Retina (tissue), 1 donor: Measurements from ENCODE around the gene MORN4.
A peak's percentile ranks its signal among the peaks of the same experiment; 100 is the strongest.
"Not testable (repeated sequence)": the region's sequence is repeated elsewhere in the genome, so short reads cannot be mapped to it uniquely, and the experiment has no call there.

Experiments
- DNase-seq: peaks from one replicate; pipeline ENCODE4 v3.0.0-alpha.2; 2016

MORN4 gene

DNA sequence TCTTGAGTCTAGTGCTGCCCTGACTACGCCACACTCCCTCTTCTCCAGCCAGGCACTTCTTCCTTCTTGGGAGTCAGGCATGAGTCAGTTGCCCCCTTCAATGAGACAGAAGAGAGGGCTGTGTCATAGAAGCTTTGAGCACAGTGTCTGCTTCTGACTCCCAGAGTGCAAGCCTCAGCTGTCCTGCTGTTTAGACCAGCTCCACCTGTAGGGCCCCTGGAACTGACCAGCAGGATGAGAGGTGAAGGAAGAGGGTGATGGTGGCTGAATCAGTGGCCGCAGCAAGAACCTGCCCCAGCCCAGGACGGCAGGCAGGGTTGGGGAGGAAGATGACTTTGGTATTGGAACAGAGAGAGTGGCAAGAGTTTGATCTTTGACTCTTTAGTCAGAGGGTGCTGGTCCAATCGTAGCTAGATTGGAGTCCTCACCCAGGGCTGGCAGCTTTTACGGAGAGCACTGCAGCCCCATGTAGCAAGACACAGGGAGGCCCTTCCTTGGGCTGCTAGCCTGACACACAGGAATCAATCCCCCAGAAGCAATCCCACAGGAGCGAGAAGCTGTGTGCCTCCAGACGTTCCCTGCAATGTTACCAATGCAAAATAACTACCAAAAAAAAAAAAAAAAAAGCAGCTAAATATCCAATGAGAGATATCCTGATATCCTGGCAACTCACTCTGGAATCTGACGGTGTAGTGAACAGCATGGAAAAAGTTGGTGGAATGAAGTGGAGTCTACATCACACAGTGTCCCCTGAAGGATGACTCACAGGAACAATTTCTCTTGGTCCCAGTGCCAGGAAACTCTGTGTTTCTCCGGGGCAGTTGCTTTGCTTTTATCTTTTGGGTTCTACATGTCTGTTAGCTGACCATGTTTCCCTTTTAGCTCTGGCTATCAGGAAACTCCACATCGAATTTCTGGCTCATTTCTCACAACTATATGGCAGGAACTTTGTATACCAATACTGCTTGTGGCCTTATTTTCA is 36.9 kb downstream of the MORN4 start:
- DNase-seq, result no peak

DNA sequence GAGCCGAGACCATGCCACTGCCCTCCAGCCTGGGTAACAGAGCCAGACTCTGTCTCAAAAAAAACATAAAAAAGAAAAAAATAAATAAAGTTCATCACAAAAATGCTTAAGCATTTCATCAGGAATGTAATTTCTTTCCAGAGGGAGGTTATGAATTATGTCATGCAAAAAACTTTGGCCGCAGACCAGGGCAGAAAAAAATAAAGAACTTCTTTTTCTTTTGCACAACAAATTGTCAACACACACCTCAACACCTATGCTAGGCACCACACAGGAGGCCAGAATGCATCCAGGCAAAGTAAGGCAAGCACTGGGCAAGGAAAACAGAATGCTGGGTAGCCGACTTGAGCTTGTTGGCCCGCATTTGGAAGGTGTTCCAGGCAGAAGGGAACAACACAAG is 39.9 kb downstream of the MORN4 start:
- DNase-seq, result no peak

- DNase-seq, result no peak
Observed at GRCh38 chr10:97590748-97591495, 42.4 kb downstream of the MORN4 start.

DNA sequence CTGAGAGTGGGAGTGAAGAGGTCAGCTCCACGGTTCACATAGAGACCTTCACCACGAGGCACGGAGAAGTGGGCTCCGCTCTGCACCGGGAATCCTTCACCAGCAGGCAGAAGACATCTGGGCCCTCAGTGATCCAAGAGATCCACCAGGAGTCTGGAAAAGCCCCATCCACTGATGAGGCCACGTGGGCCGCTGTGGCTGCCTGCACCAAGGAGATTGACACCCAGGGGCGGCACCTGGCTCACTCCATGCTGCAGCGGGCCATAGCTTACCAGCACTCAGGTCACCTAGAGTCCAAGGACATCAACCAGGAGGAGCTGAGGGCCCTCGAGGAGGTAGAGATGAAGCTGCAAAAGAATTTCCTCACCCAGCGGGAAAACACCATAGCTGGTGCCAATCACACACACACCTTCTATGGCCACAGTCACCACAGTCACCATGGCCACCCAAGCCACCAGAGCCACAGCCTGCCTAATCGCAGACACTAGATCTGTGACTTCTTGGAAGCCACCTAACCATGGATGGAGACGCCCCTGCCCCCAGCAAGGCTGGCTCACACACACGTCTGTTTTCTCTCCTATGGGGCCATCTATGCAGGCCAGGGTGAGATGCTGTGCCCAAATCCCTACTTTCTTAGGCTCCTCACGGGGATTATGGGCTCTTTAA is 43.1 kb downstream of the MORN4 start:
- DNase-seq, result no peak

GRCh38 chr10:97589479-97589878 is 43.8 kb downstream of the MORN4 start, which contains the start of gene C10orf62:
Gene C10orf62 (plus strand): TSS chr10:97589721. CDS start chr10:97589898, 177 bp downstream.
- no peak for DNase-seq

DNA sequence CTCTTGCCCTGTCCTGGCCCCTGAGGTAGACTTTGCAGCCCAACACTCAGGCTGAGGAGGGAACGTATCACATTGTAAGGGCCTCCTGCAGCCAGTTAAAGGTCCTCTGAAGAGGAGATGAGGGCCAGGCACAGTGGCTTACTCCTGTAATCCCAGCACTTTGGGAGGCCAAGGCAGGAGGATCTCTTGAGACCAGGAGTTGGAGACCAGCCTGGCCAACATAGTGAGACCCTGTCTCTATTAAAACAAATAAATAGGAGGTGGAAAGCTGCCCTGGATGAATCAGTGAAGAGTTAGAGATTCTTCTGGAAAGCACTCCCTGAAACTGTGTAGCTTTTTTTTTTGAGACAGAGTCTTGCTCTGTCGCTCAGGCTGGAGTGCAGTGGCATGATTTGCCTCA is 46.1 kb downstream of the MORN4 start:
- DNase-seq, result no peak

GRCh38 chr10:97585439-97585811 is 47.9 kb downstream of the MORN4 start:
- no peak for DNase-seq

- no peak for DNase-seq
Observed at GRCh38 chr10:97584798-97585438, 48.4 kb downstream of the MORN4 start.

DNA sequence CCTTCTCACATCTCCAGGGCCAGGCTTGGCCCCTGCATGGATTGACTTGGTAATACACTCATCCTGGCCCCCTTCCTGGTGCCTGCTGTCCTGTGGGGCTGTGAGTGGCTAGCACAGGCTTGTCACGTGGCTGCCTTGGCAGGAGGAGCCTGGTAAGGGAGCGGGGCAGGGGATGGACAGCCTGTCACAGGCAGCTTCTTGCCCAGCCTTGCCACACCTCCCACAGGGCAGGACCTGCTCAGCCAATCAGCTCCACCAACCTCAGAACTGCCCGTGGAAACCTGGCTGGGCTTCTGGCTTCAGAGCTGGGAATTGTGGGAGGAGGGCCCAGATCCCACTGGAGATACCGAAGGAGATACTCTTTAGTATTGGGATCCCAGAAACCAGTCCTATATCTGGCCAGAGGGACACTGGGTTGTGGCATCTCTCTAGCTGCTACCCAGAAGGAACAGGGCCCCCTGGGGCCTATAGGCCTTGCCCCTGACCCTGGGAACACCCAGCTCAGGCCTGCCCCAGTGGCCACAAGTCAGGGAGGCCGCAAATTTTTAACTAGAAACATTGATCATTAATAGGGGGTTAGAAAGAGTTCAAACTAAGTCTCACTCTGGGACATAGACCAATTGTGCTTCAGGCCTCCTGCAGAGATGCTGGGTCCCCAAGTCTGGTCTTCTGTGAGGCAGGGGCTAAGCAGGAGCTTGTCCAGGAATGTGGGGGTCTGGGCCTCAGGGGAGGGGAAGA is 49.1 kb downstream of the MORN4 start, which contains the start of gene HOGA1:
Gene HOGA1, plus strand, starts transcription at position 330 of the 738 bp plus-strand sequence. Its CDS starts 315 bp downstream, at position 645.
- DNase-seq, result peak; percentile 50

DNA sequence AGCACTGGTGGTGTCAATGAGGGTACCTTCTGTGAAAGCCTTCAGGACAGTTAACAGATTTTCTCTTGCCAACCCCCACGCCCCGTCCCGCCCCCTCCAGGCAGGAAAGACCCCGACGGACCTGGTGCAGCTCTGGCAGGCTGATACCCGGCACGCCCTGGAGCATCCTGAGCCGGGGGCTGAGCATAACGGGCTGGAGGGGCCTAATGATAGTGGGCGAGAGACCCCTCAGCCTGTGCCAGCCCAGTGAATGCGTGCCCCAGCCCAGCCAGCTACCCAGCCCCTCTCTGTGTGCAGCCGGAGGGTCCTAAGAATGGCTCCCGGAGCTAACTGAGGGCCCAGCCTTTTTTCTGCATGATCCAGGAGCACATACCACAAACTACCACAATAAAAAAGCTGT is 49.8 kb downstream of the MORN4 start:
- no peak for DNase-seq

GRCh38 chr10:97582169-97582568 is 51.1 kb downstream of the MORN4 start:
- DNase-seq, result no peak

DNA sequence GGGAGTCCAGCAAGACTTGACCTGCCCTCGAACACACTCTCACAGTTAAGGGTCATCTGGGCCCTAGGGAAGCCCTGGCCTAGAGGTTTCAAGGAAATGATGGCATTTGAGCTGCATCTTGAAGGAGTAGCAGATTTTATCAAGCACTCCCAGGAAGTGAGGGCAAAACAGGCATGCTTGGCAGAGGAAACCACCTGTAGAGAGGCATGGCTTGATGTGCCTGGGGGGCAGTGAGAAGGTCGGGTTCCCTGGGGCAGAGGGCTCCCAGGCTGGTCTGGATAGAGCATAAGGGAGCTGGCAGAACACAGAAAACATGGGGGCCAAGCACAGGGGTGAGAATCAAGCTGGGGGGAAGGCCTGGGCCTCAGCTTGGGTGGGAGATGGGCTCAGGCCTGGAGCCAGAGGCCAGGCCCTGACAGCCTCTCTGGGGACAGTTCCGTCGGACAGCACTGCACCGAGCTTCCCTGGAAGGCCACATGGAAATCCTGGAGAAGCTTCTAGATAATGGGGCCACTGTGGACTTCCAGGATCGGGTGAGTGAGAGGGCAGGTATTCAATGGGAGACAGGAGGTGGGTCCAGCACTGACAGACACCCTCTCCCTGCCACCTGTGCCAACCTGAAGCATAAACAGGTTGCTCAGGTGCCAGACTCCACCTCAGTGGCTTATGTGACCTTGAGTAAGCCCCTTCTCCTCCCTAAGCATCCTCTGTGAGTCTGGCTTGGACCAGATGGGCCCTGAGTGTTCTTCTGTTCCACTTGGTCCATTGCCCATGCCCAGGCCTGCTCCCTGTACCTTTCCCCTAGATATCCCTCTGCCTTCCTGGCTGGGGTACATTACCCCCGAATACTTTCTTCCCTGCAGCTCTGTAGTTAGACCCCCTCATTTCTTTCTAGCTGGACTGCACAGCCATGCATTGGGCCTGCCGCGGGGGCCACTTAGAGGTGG is 52.6 kb downstream of the MORN4 start:
- no peak for DNase-seq

- DNase-seq, result no peak
Observed at GRCh38 chr10:97578171-97578844, 55.0 kb downstream of the MORN4 start.

GRCh38 chr10:97577701-97578100 is 55.6 kb downstream of the MORN4 start:
- DNase-seq, result no peak

- DNase-seq, result not testable (repeated sequence)
Observed at GRCh38 chr10:97576487-97576886, 56.8 kb downstream of the MORN4 start.

DNA sequence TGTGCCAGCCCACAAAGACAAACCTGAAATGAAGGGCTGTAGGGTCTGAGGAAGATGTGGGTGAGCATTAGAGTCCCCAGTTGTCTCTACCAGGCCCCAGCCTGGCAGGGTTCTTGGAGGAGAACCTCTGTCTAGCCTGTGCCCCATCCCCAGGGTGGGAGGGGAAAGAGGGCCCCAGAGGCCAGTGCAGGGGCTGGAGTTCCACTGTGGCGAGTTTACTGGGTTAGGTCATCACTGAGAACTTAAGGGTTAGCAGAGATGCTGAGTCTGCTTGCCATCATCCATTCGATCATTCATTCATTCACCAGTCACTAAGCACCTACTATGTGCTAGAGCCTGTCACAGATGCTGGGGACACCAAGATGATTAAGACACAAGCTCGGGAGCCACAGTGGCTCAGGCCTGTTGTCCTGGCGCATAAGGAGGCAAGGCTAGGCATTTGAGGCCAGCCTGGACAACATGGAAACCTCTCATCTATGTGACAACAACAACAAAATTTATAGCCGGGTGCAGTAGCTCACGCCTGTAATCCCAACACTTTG is 58.1 kb downstream of the MORN4 start:
- DNase-seq, result no peak

- no peak for DNase-seq
Observed at GRCh38 chr10:97574374-97575126, 58.8 kb downstream of the MORN4 start.

GRCh38 chr10:97573672-97574071 is 59.6 kb downstream of the MORN4 start:
- DNase-seq, result no peak

DNA sequence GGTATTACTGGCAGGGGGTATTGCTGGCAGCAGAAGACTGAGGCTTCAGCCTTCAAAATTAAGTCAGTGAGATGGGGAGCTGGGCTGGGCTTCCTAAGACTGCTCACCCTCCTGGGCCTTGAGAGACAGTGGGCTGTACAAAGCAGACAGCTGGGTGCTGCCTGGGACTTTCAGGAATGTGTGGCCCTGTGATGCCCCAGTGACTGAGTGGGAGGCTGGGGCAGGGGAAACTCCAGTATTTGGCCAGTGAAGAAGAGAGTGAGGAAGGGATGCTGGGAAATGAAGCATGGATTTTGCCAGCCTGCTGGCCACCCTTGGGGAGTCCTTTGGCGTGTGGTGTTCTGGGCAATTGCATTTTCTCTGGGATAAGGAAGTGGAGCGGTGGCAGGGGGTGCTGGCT is 60.3 kb downstream of the MORN4 start:
- no peak for DNase-seq
